Panc1 (cell line): ENCODE results near the gene GRM1.

Experiments
- POLR2AphosphoS5 ChIP-seq: IDR thresholded peaks from 2 replicates; pipeline ENCODE4 v1.6.1; 2012; ENCODE audit warnings: mild to moderate bottlenecking, low read depth, low read length, moderate library complexity
- TF ChIP-seq, protein P1 (sequence below), 2 experiments: IDR thresholded peaks; 2 replicates each; pipeline ENCODE4 v1.6.1; 2011 to 2012; ENCODE audit warnings: low read depth in 2 of 2, control low read depth in 1 of 2, low read length in 1 of 2, mild to moderate bottlenecking in 1 of 2, moderate library complexity in 1 of 2; ENCODE audit not compliant: insufficient read depth in 1 of 2
- TF ChIP-seq, protein P2 (sequence below): fragments of 450-650 bp; IDR thresholded peaks from 2 replicates; pipeline ENCODE4 v1.5.1; 2017; ENCODE audit warnings: mild to moderate bottlenecking

- TF ChIP-seq, protein P1, sequence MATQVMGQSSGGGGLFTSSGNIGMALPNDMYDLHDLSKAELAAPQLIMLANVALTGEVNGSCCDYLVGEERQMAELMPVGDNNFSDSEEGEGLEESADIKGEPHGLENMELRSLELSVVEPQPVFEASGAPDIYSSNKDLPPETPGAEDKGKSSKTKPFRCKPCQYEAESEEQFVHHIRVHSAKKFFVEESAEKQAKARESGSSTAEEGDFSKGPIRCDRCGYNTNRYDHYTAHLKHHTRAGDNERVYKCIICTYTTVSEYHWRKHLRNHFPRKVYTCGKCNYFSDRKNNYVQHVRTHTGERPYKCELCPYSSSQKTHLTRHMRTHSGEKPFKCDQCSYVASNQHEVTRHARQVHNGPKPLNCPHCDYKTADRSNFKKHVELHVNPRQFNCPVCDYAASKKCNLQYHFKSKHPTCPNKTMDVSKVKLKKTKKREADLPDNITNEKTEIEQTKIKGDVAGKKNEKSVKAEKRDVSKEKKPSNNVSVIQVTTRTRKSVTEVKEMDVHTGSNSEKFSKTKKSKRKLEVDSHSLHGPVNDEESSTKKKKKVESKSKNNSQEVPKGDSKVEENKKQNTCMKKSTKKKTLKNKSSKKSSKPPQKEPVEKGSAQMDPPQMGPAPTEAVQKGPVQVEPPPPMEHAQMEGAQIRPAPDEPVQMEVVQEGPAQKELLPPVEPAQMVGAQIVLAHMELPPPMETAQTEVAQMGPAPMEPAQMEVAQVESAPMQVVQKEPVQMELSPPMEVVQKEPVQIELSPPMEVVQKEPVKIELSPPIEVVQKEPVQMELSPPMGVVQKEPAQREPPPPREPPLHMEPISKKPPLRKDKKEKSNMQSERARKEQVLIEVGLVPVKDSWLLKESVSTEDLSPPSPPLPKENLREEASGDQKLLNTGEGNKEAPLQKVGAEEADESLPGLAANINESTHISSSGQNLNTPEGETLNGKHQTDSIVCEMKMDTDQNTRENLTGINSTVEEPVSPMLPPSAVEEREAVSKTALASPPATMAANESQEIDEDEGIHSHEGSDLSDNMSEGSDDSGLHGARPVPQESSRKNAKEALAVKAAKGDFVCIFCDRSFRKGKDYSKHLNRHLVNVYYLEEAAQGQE (IDR thresholded peaks at IDR 0.05; ENCODE audit: insufficient read depth in 1 of 2, low read depth in 2 of 2, low read length in 1 of 2), result no peak
- TF ChIP-seq, protein P2, sequence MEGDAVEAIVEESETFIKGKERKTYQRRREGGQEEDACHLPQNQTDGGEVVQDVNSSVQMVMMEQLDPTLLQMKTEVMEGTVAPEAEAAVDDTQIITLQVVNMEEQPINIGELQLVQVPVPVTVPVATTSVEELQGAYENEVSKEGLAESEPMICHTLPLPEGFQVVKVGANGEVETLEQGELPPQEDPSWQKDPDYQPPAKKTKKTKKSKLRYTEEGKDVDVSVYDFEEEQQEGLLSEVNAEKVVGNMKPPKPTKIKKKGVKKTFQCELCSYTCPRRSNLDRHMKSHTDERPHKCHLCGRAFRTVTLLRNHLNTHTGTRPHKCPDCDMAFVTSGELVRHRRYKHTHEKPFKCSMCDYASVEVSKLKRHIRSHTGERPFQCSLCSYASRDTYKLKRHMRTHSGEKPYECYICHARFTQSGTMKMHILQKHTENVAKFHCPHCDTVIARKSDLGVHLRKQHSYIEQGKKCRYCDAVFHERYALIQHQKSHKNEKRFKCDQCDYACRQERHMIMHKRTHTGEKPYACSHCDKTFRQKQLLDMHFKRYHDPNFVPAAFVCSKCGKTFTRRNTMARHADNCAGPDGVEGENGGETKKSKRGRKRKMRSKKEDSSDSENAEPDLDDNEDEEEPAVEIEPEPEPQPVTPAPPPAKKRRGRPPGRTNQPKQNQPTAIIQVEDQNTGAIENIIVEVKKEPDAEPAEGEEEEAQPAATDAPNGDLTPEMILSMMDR, result no peak
- TF ChIP-seq POLR2AphosphoS5, result no peak
Measured at GRCh38 chr6:146345598-146345997, 316.7 kb downstream of the GRM1 start.
